GM12878 (cell line): Measurements from ENCODE around the gene COL26A1. TPM values are rescaled to one million over a fixed set of nuclear protein-coding genes. Genes with fewer than 3 reads are reported as not detected.

Experiments
- ATAC-seq: fragments of 200-7000 bp; cut with Tn5 transposase; 3 replicates; pipeline ENCODE4 v1.9.1; 2020; ENCODE audit warnings: mild to moderate bottlenecking, moderate library complexity
- BruUV-seq: library from RNA; stranded (reverse); fragments of 400-500 nt; replicated peaks from 2 replicates; lab custom pipeline; 2021; lab: Mats Ljungman, UMichigan
- CTCF ChIA-PET: fragments of 300-600 bp; sonication (Branson Sonifier 250); formaldehyde crosslinking; extraction: SDS; loops from one replicate; lab custom pipeline; 2021; ENCODE audit warnings: inconsistent platforms; lab: Yijun Ruan, JAX
- POLR2A ChIA-PET: fragments of 350-600 bp; formaldehyde crosslinking; extraction: SDS; loops from one replicate; lab custom pipeline; 2021; ENCODE audit warnings: inconsistent platforms; lab: Charles Lee
- RAD21 ChIA-PET: fragments of 300-600 bp; sonication (Branson Sonifier 250); formaldehyde crosslinking; loops from one replicate; lab custom pipeline; 2023; ENCODE audit warnings: antibody characterized with exemption; ENCODE audit not compliant: unreplicated experiment; lab: Charles Lee
- SMC1A ChIA-PET: fragments of 300-600 bp; sonication (Branson Sonifier 250); formaldehyde crosslinking; loops from one replicate; lab custom pipeline; 2023; ENCODE audit not compliant: unreplicated experiment, uncharacterized antibody; lab: Charles Lee
- DNase-seq: peaks from one replicate; pipeline ENCODE4 v3.0.0-alpha.2; 2011; ENCODE audit warnings: low read depth, low spot score
- FAIRE-seq: peaks from 3 replicates; lab custom pipeline; 2011; peaks lifted over from hg19 to GRCh38; lab: Jason Lieb, UNC
- H2AFZ ChIP-seq: 2 replicates; pipeline ENCODE4 v1.6.0; 2011; ENCODE audit warnings: low read depth, low read length, control low read depth; ENCODE audit not compliant: control insufficient read depth
- H3K27ac ChIP-seq: 2 replicates; pipeline ENCODE4 v1.5.1; 2011; ENCODE audit warnings: control low read depth; ENCODE audit not compliant: control insufficient read depth, insufficient read depth
- H3K27me3 ChIP-seq, 2 experiments: replicated peaks in 1 of 2; 2 replicates each; pipeline versions ENCODE4 v1.6.0 to v1.6.1; 2011; ENCODE audit warnings: low read length in 1 of 2; ENCODE audit not compliant: control insufficient read depth in 2 of 2, insufficient read depth in 2 of 2
- H3K36me3 ChIP-seq, 2 experiments: 2 replicates each; pipeline ENCODE4 v1.5.1; 2011; ENCODE audit warnings: low read length in 1 of 2; ENCODE audit not compliant: control insufficient read depth in 2 of 2, insufficient read depth in 2 of 2
- H3K4me1 ChIP-seq: 2 replicates; pipeline ENCODE4 v1.6.1; 2011; ENCODE audit warnings: mild to moderate bottlenecking, low read length, moderate library complexity, mixed read lengths; ENCODE audit not compliant: control insufficient read depth, insufficient read depth
- H3K4me2 ChIP-seq: 2 replicates; pipeline ENCODE4 v1.6.0; 2011; ENCODE audit warnings: control low read depth; ENCODE audit not compliant: control insufficient read depth, insufficient read depth
- H3K4me3 ChIP-seq: fragments of 200-600 bp; sonication (generic); 2 replicates; pipeline ENCODE4 v1.5.1; 2016
- H3K79me2 ChIP-seq: 2 replicates; pipeline ENCODE4 v1.6.0; 2011; ENCODE audit warnings: low read length; ENCODE audit not compliant: control insufficient read depth, insufficient read depth
- H3K9ac ChIP-seq: 2 replicates; pipeline ENCODE4 v1.8.0; 2011; ENCODE audit warnings: low read length, control low read depth, mixed read lengths; ENCODE audit not compliant: control insufficient read depth, insufficient read depth
- H3K9me3 ChIP-seq: replicated peaks from 3 replicates; pipeline ENCODE4 v1.5.1; 2011; ENCODE audit warnings: mild to moderate bottlenecking, low read length; ENCODE audit not compliant: control insufficient read depth, insufficient read depth
- H4K20me1 ChIP-seq: 2 replicates; pipeline ENCODE4 v1.6.0; 2011; ENCODE audit not compliant: control insufficient read depth, insufficient read depth
- EZH2 ChIP-seq: IDR thresholded peaks from 2 replicates; pipeline ENCODE4 v1.6.1; 2012; ENCODE audit warnings: low read depth, mild to moderate bottlenecking, control low read depth, inconsistent platforms, low read length, borderline replicate concordance; ENCODE audit not compliant: control insufficient read depth
- HDAC6 ChIP-seq: fragments of 200-600 bp; sonication (generic); IDR thresholded peaks from one replicate; pipeline ENCODE4 v1.8.0; 2017; ENCODE audit warnings: antibody characterized with exemption; ENCODE audit not compliant: unreplicated experiment
- IRF4 ChIP-seq: IDR thresholded peaks from 2 replicates; pipeline ENCODE4 v1.6.1; 2011; ENCODE audit warnings: low read depth, low read length
- IRF5 ChIP-seq: fragments of 450-650 bp; IDR thresholded peaks from 2 replicates; pipeline ENCODE4 v1.6.1; 2017; ENCODE audit warnings: borderline replicate concordance
- JUND ChIP-seq: IDR thresholded peaks from 2 replicates; pipeline ENCODE4 v1.6.1; 2012; ENCODE audit warnings: low read depth, mild to moderate bottlenecking, low read length, improper control_type of control experiment, moderate library complexity
- NFYA ChIP-seq: IDR thresholded peaks from 2 replicates; pipeline ENCODE4 v1.6.1; 2011; ENCODE audit warnings: low read depth, mild to moderate bottlenecking, low read length, improper control_type of control experiment, borderline replicate concordance
- NR2F1 ChIP-seq: fragments of 450-650 bp; conservative IDR thresholded peaks from 2 replicates; pipeline ENCODE4 v1.6.1; 2017; ENCODE audit warnings: mild to moderate bottlenecking
- RCOR1 ChIP-seq: conservative IDR thresholded peaks from 2 replicates; pipeline ENCODE4 v1.6.1; 2012; ENCODE audit warnings: low read depth, low read length, improper control_type of control experiment
- SUZ12 ChIP-seq: fragments of 200-600 bp; sonication (generic); IDR thresholded peaks from one replicate; pipeline ENCODE4 v1.6.1; 2018; ENCODE audit warnings: antibody characterized with exemption, mild to moderate bottlenecking; ENCODE audit not compliant: unreplicated experiment
- WGBS: methylation state at CpG from one replicate; pipeline ENCODE4 v1.1.6; 2016; ENCODE audit warnings: low lambda C conversion rate; ENCODE audit not compliant: insufficient replicate concordance, insufficient coverage; ENCODE audit errors: missing lambda C conversion rate; 5-methylcytosine and 5-hydroxymethylcytosine counted together
- in situ Hi-C: fragments of 300-500 bp; cut with MboI; formaldehyde crosslinking; loops from 9 replicates; pipeline ENCODE4 v1.14.3; 2018; ENCODE audit warnings: mixed read lengths
- intact Hi-C: fragments of 100-400 bp; cut with micrococcal nuclease; formaldehyde crosslinking; loops from one replicate; pipeline ENCODE4 v1.14.2; 2022; ENCODE audit not compliant: unreplicated experiment
- polyA plus RNA-seq, 11 experiments: library from polyadenylated mRNA; depleted of rRNA in 4 of 11; unstranded in 6 of 11; stranded (reverse) in 5 of 11; fragments of >200 nt; fragmentation: Nextera tagmentation in 4 of 11; fragmentation: Illumina TruSeq in 1 of 11; extraction: Ambion mirVana in 4 of 11; extraction: Trizol in 1 of 11; gene quantifications; 1 replicate in 1 of 11; 2 replicates in 10 of 11; pipeline versions ENCODE4 v1.2.1 to v1.2.3, GENCODE V29; 2011 to 2016; ENCODE audit warnings: inconsistent platforms in 2 of 11, missing spikeins in 2 of 11, low read depth in 1 of 11
- total RNA-seq, 4 experiments: library from RNA; depleted of rRNA in 3 of 4; stranded (reverse); fragments of >200 nt in 3 of 4; fragmentation: Illumina TruSeq in 1 of 4; extraction: Trizol in 1 of 4; gene quantifications; 2 replicates each; pipeline versions ENCODE4 v1.2.1 to v1.2.3, GENCODE V29; 2013 to 2021
- TF ChIP-seq, protein P1 (sequence below): fragments of 450-650 bp; IDR thresholded peaks from 2 replicates; pipeline ENCODE4 v1.6.1; 2017; ENCODE audit warnings: mild to moderate bottlenecking, moderate library complexity
- TF ChIP-seq, protein P2 (sequence below): fragments of 150-350 bp; IDR thresholded peaks from 2 replicates; pipeline ENCODE4 v1.6.1; 2014; ENCODE audit warnings: mild to moderate bottlenecking, low read depth, low read length

The COL26A1 gene
- total and polyA plus RNA-seq, 10 of the 15 experiments (the other 5 are each of a cell fraction or from before 2014, with no cell fraction given), result 0.08 TPM; not detected in 9

GRCh38 chr7:101368422-101369165 lies 5.9 kb downstream of the COL26A1 start:
- in situ Hi-C loops, result loop anchor here (25.0 kb wide), 1 partner anchor 894 kb away; no protein-coding TSS in a partner anchor
- Histone ChIP-seq H3K79me2 (no peaks in the 10 kb centered on the region), H3K36me3 (no peaks in the 10 kb centered on the region), H3K4me1 (no peaks in the 10 kb centered on the region), H3K27ac (no peak overlapping the region), H3K4me3 (no peak overlapping the region), H3K9ac (no peak overlapping the region), H3K4me2 (no peak overlapping the region)
- RAD21 ChIA-PET, result no interaction called here
- intact Hi-C loops, result no loop called here
- POLR2A ChIA-PET, result no interaction called here
- FAIRE-seq (no peak), DNase-seq (no peak), ATAC-seq (no peak)
- SMC1A ChIA-PET, result interaction anchor here (1.0 kb wide), 2 partner anchors 12 to 70 kb away, joined by 3 read pairs; no protein-coding TSS in a partner anchor
- no TSS peak for BruUV-seq
- 25% methylated on average over 8 of the region's 8 CpGs for WGBS
- TF ChIP-seq NR2F1 (no peak), HDAC6 (no peak), IRF4 (no peak), EZH2 (no peak), SUZ12 (no peak), IRF5 (no peak), RCOR1 (no peak), NFYA (no peak), JUND (no peak)
- TF ChIP-seq, protein P1, sequence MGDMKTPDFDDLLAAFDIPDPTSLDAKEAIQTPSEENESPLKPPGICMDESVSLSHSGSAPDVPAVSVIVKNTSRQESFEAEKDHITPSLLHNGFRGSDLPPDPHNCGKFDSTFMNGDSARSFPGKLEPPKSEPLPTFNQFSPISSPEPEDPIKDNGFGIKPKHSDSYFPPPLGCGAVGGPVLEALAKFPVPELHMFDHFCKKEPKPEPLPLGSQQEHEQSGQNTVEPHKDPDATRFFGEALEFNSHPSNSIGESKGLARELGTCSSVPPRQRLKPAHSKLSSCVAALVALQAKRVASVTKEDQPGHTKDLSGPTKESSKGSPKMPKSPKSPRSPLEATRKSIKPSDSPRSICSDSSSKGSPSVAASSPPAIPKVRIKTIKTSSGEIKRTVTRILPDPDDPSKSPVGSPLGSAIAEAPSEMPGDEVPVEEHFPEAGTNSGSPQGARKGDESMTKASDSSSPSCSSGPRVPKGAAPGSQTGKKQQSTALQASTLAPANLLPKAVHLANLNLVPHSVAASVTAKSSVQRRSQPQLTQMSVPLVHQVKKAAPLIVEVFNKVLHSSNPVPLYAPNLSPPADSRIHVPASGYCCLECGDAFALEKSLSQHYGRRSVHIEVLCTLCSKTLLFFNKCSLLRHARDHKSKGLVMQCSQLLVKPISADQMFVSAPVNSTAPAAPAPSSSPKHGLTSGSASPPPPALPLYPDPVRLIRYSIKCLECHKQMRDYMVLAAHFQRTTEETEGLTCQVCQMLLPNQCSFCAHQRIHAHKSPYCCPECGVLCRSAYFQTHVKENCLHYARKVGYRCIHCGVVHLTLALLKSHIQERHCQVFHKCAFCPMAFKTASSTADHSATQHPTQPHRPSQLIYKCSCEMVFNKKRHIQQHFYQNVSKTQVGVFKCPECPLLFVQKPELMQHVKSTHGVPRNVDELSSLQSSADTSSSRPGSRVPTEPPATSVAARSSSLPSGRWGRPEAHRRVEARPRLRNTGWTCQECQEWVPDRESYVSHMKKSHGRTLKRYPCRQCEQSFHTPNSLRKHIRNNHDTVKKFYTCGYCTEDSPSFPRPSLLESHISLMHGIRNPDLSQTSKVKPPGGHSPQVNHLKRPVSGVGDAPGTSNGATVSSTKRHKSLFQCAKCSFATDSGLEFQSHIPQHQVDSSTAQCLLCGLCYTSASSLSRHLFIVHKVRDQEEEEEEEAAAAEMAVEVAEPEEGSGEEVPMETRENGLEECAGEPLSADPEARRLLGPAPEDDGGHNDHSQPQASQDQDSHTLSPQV, result no peak
- TF ChIP-seq, protein P2, sequence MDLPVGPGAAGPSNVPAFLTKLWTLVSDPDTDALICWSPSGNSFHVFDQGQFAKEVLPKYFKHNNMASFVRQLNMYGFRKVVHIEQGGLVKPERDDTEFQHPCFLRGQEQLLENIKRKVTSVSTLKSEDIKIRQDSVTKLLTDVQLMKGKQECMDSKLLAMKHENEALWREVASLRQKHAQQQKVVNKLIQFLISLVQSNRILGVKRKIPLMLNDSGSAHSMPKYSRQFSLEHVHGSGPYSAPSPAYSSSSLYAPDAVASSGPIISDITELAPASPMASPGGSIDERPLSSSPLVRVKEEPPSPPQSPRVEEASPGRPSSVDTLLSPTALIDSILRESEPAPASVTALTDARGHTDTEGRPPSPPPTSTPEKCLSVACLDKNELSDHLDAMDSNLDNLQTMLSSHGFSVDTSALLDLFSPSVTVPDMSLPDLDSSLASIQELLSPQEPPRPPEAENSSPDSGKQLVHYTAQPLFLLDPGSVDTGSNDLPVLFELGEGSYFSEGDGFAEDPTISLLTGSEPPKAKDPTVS, result no peak
- TF ChIP-seq, all 136 proteins: peak for 0
- Histone ChIP-seq H3K27me3 (peaks cover 4 to 6% of the 10 kb centered on the region in 2 experiments; a peak in 3 of 4 replicates), H4K20me1 (no peaks in the 10 kb centered on the region), H2AFZ (no peak overlapping the region), H3K9me3 (no peaks in the 10 kb centered on the region)
- CTCF ChIA-PET, result interaction anchor here (0.6 to 1.8 kb wide), 4 partner anchors 12 to 189 kb away, joined by 3 to 4 read pairs (median 4); no protein-coding TSS in a partner anchor
